AG09319 (cell line): ENCODE data around the gene RNPEPL1.
"Not testable (repeated sequence)": the region's sequence is repeated elsewhere in the genome, so short reads cannot be mapped to it uniquely, and the experiment has no call there.

Experiments used
- DNase-seq: peaks from one replicate; pipeline ENCODE4 v3.0.0-alpha.2; 2010; ENCODE audit warnings: low read depth; ENCODE audit errors: extremely low read depth
- CTCF ChIP-seq: IDR thresholded peaks from 2 replicates; pipeline ENCODE4 v1.5.1; 2011; ENCODE audit warnings: low read depth, mild to moderate bottlenecking, inconsistent platforms, low read length, moderate library complexity

The RNPEPL1 gene

DNA sequence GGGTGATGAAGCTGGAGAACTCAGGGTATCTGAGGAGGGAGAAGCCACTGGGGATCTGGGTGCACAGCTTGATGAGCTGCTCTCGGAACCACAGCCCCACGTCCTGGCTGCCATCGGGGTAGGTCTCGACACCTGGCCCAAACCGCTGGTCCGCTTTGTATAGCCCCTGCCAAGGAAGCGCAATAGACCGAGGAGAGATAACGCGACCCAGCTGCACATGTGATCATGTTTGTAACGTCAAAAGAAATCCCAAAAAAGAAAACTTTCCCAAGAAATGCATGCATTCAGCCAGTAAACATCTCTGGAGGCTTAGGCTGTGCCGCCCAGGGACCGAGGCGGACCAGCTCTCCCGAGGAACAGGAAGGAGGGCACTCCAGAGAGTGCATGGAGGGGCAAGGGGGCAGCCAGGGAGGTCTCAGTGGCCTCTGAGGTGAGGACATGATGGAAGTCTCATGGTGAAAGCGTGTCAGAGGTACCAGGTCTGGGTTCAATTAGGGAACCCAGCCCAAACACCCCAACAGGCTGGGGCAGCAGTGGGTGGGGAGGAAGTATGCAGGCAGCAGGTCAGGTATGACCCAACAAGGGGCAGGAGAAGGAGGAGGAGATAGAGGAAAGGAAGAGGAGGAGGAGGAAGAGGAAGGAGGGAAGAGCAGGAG lies 38.8 kb upstream of the RNPEPL1 start:
- DNase-seq = no peak
- TF ChIP-seq CTCF = no peak

DNA sequence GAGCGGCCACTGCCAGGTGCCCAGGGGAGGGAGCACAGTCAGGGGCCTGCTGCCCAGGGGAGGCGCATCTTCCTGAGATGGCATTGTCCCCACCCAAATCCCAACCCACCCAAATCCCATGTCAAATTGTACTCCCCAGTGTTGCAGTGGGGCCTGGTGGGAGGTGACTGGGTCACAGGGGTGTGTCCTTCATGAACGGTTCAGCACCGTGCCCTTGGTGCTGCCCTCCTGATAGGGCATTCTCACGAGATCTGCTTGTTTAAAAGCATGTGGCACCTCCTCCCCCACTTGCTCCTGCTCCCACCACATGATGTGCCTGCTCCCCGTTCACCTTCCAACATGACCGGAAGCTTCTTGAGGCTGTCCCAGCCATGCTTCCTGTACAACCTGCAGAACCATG lies 38.1 kb upstream of the RNPEPL1 start:
- no peak for TF ChIP-seq CTCF
- no peak for DNase-seq

GRCh38 chr2:240531038-240531437 lies 37.2 kb upstream of the RNPEPL1 start:
- DNase-seq = no peak
- TF ChIP-seq CTCF = no peak

- TF ChIP-seq CTCF = no peak
- no peak for DNase-seq
Measured at GRCh38 chr2:240532031-240532775, 36.1 kb upstream of the RNPEPL1 start.

DNA sequence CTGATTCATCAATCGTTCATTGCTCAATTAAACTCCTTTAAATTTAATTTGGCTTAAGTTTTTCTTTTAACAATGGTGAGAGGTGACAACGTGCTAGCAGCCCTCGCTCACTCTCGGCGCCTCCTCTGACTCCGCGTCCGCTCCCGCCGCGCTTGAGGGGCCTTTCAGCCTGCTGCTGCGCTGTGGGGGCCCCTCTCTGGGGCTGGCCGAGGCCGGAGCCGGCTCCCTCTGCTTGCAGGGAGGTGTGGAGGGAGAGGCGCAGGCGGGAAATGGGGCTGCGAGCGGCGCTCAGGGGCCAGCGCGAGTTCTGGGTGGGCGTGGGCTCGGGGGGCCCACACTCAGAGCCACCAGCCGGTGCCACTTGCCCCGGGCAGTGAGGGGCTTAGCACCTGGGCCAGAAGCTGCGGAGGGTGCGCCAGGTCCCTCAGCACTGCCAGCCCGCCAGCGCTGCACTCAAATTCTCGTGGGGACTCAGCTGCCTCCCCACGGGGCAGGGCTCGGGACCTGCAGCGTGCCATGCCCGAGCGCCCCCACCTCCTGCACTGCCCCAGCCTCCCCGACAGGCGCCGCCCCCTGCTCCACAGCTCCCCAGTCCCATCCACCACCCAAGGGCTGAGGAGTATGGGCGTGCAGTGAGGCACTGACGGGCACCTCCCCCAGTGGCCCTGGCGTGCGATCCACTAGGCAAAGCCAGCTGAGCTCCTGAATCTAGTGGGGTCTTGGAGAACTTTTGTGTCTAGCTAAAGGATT lies 30.1 kb upstream of the RNPEPL1 start:
- no peak for DNase-seq
- no peak for TF ChIP-seq CTCF

DNA sequence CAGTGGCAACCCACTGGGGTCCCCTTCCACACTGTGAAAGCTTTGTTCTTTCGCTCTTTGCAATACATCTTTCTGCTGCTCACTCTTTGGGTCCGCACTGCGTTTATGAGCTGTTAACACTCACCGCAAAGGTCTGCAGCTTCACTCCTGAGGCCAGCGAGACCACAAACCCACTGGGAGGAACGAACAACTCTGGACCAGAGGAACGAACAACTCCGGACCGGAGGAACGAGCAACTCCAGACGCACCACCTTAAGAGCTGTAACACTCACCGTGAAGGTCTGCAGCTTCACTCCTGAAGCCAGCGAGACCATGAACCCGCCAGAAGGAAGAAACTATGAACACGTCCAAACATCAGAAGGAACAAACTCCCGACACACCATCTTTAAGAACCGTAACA lies 29.2 kb upstream of the RNPEPL1 start:
- DNase-seq = not testable (repeated sequence)

GRCh38 chr2:240539906-240540305 lies 28.4 kb upstream of the RNPEPL1 start:
- DNase-seq = no peak
- TF ChIP-seq CTCF = no peak
